Measurements from ENCODE around the gene ABLIM1. TPM values are rescaled to one million over a fixed set of nuclear protein-coding genes. Genes with fewer than 3 reads are reported as not detected.

ABLIM1 gene
- total and polyA plus RNA-seq, 2 of the 13 experiments (the other 11 are each of a cell fraction or from before 2014, with no cell fraction given), result 59.4 to 92.7 TPM

DNA sequence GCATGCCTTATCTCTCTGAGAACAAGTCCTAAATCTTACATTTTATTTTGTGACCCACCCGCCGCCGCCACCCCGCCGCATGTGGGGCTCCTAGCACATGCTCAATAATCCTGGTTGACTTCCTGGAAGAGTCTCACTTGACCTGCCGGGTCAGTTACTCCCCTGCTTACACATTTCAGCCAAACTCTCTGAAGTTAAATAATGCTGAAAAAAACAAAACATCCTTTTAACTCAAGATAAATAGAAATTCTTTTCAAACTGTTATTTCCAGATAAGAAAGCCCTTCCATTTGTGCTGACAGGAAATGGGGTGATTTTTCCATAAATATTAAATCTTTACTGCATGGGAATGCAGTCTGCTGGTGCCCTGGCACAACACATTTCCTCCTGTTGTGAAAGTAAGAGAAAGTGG lies 123.5 kb downstream of the ABLIM1 start:
- H3K9me3 ChIP-seq (ENCODE audit: low read length), result no peaks in the 10 kb centered on the region
- ATAC-seq (no peak), FAIRE-seq (no peak), DNase-seq (ENCODE audit: low spot score) (no peak)
- H3K4me2 ChIP-seq (ENCODE audit: low read depth, low read length), result no peak overlapping the region
- H3K36me3 ChIP-seq (replicated peaks in 1 of 2; ENCODE audit: control insufficient read depth in 1 of 2, insufficient read depth in 2 of 2, low read length in 2 of 2), result no peaks in the 10 kb centered on the region
- H2AFZ ChIP-seq (ENCODE audit: low read length), result no peak overlapping the region
- no peak overlapping the region for H3K9ac ChIP-seq (ENCODE audit: insufficient read depth, low read depth, low read length)
- no peak overlapping the region for H3K4me3 ChIP-seq (replicated peaks in 1 of 3; ENCODE audit: insufficient read depth in 1 of 3, low read depth in 2 of 3, low read length in 3 of 3)
- ChIA-PET POLR2A (no interaction called here), CTCF (ENCODE audit: low intra/inter-chr PET ratio, low total read pairs) (no interaction called here)
- H3K27ac ChIP-seq (ENCODE audit: extremely low read length, insufficient read depth, low read length), result no peak overlapping the region
- in situ Hi-C loops (cut with HindIII; ENCODE audit: extremely low pct_ligation_motif_present, low pct_unique_long_range_greater_than_20kb) (no loop called here), intact Hi-C loops (cut with micrococcal nuclease; ENCODE audit: unreplicated experiment) (no loop called here)
- H3K79me2 ChIP-seq (ENCODE audit: insufficient read depth, low read length), result no peaks in the 10 kb centered on the region
- peaks cover 18% of the 10 kb centered on the region for H3K4me1 ChIP-seq (ENCODE audit: insufficient read depth, low read length)
- H3K27me3 ChIP-seq (ENCODE audit: control insufficient read depth in 1 of 2, insufficient read depth in 2 of 2, low read length in 2 of 2), result no peaks in the 10 kb centered on the region
- no TSS peak for BruUV-seq (replicated peaks)
- TF ChIP-seq PHF20 (CRISPR knock-in tag; IDR thresholded peaks at IDR 0.05) (no peak), ONECUT2 (CRISPR knock-in tag; IDR thresholded peaks at IDR 0.05) (no peak), TOE1 (CRISPR knock-in tag; IDR thresholded peaks at IDR 0.05) (no peak), NBN (conservative IDR thresholded peaks at IDR 0.05) (no peak), ZFP62 (CRISPR knock-in tag; IDR thresholded peaks at IDR 0.05) (no peak), DNMT1 (CRISPR knock-in tag; IDR thresholded peaks at IDR 0.05) (no peak), CREB1 (IDR thresholded peaks at IDR 0.05) (no peak), CREB1 (CRISPR knock-in tag; IDR thresholded peaks at IDR 0.05) (no peak), ZBTB43 (CRISPR knock-in tag; conservative IDR thresholded peaks at IDR 0.05) (no peak), ZNF510 (CRISPR knock-in tag; IDR thresholded peaks at IDR 0.05; ENCODE audit: low read depth) (no peak), ZNF567 (CRISPR knock-in tag; IDR thresholded peaks at IDR 0.05; ENCODE audit: borderline replicate concordance) (no peak)
- TF ChIP-seq, protein P1, sequence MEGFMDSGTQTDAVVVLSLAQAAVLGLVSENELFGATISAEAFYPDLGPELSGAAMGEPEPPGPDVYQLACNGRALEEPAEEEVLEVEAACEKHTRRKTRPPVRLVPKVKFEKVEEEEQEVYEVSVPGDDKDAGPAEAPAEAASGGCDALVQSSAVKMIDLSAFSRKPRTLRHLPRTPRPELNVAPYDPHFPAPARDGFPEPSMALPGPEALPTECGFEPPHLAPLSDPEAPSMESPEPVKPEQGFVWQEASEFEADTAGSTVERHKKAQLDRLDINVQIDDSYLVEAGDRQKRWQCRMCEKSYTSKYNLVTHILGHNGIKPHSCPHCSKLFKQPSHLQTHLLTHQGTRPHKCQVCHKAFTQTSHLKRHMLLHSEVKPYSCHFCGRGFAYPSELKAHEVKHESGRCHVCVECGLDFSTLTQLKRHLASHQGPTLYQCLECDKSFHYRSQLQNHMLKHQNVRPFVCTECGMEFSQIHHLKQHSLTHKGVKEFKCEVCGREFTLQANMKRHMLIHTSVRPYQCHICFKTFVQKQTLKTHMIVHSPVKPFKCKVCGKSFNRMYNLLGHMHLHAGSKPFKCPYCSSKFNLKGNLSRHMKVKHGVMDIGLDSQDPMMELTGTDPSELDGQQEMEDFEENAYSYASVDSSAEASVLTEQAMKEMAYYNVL (CRISPR knock-in tag; IDR thresholded peaks at IDR 0.05; ENCODE audit: borderline replicate concordance), result no peak
- H4K20me1 ChIP-seq (ENCODE audit: insufficient read depth, low read length), result no peaks in the 10 kb centered on the region
- 96% methylated on average over 6 of the region's 6 CpGs for WGBS (ENCODE audit: low lambda C conversion rate)

Data from HepG2 (cell line).